DND-41 (cell line): Measurements from ENCODE around the gene SLC25A15.
A peak's percentile ranks its signal among the peaks of the same experiment; 100 is the strongest.

Source experiments
- ATAC-seq: fragments of 200-7000 bp; cut with Tn5 transposase; 3 replicates; pipeline ENCODE4 v1.9.1; 2021; ENCODE audit warnings: low read depth; ENCODE audit not compliant: insufficient read depth
- DNase-seq: peaks from one replicate; pipeline ENCODE4 v3.0.0-alpha.2; 2020
- H2AFZ ChIP-seq: 2 replicates; pipeline ENCODE4 v1.6.0; 2012; ENCODE audit warnings: low read depth, low read length
- H3K27ac ChIP-seq: 2 replicates; pipeline ENCODE4 v1.5.1; 2012; ENCODE audit warnings: low read length, inconsistent platforms
- H3K27me3 ChIP-seq: fragments of 200-600 bp; sonication (generic); 2 replicates; pipeline ENCODE4 v1.6.0; 2012; ENCODE audit warnings: low read length, mild to moderate bottlenecking, inconsistent platforms; ENCODE audit not compliant: insufficient read depth, poor library complexity
- H3K36me3 ChIP-seq: 2 replicates; pipeline ENCODE4 v1.5.1; 2012; ENCODE audit warnings: low read length, inconsistent platforms; ENCODE audit not compliant: insufficient read depth
- H3K4me1 ChIP-seq: 2 replicates; pipeline ENCODE4 v1.5.1; 2012; ENCODE audit warnings: mild to moderate bottlenecking, low read length; ENCODE audit not compliant: insufficient read depth
- H3K4me2 ChIP-seq: 2 replicates; pipeline ENCODE4 v1.6.0; 2012; ENCODE audit warnings: mild to moderate bottlenecking, moderate library complexity, low read length, inconsistent platforms; ENCODE audit not compliant: insufficient read depth
- H3K4me3 ChIP-seq, 2 experiments: fragments of 200-600 bp in 1 of 2; shearing (Covaris generic) in 1 of 2; 2 replicates each; pipeline ENCODE4 v1.5.1; 2012 to 2016; ENCODE audit warnings: inconsistent platforms in 2 of 2, low read length in 2 of 2, mild to moderate bottlenecking in 2 of 2, low read depth in 1 of 2, moderate library complexity in 1 of 2
- H3K79me2 ChIP-seq: 2 replicates; pipeline ENCODE4 v1.6.0; 2012; ENCODE audit warnings: low read length, inconsistent platforms; ENCODE audit not compliant: insufficient read depth
- H3K9ac ChIP-seq: 2 replicates; pipeline ENCODE4 v1.6.0; 2012; ENCODE audit warnings: low read depth, mild to moderate bottlenecking, inconsistent platforms, low read length, moderate library complexity
- H3K9me3 ChIP-seq: 2 replicates; pipeline ENCODE4 v1.5.1; 2012; ENCODE audit warnings: low read length, moderate library complexity, mild to moderate bottlenecking, inconsistent platforms; ENCODE audit not compliant: insufficient read depth, severe bottlenecking
- H4K20me1 ChIP-seq: 2 replicates; pipeline ENCODE4 v1.6.0; 2012; ENCODE audit warnings: low read length; ENCODE audit not compliant: insufficient read depth
- EZH2 ChIP-seq: IDR thresholded peaks from 3 replicates; pipeline ENCODE4 v1.6.1; 2012; ENCODE audit warnings: borderline replicate concordance, low read depth, mild to moderate bottlenecking, moderate library complexity, low read length, inconsistent platforms; ENCODE audit not compliant: severe bottlenecking
- TF ChIP-seq, protein P1 (sequence below): IDR thresholded peaks from 2 replicates; pipeline ENCODE4 v1.5.1; 2012; ENCODE audit warnings: borderline replicate concordance, low read length, moderate library complexity, mild to moderate bottlenecking; ENCODE audit not compliant: poor library complexity, severe bottlenecking; ENCODE audit errors: extremely low read depth

Gene SLC25A15

DNA sequence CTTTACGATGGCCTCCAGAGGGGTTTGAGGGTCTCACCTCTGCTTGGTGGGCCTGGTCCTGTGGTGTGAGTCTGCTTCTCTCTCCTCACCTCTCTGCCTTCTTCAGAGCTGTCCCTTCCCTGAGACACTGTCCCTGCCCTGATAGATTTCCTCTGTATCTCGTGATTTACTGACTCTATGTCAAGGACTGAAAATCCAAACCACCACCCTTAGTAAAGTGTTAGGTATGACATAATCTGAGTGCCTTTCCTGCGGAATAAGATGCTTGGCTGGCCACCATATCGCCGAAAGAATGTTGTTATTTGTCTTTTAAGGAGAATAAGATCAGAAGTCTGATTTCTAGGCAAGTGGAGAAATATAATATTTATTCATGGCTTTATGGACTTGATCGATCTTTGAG lies 7.2 kb downstream of the SLC25A15 start:
- DNase-seq (no peak), ATAC-seq (no peak)
- H3K4me1 ChIP-seq: peaks cover 19% of the 10 kb centered on the region
- H3K79me2 ChIP-seq: peaks cover 20% of the 10 kb centered on the region
- no peaks in the 10 kb centered on the region for H3K27me3 ChIP-seq
- no peaks in the 10 kb centered on the region for H3K9me3 ChIP-seq
- H4K20me1 ChIP-seq: no peaks in the 10 kb centered on the region
- no peak overlapping the region for H3K27ac ChIP-seq
- no peak overlapping the region for H3K9ac ChIP-seq
- TF ChIP-seq, protein P1, sequence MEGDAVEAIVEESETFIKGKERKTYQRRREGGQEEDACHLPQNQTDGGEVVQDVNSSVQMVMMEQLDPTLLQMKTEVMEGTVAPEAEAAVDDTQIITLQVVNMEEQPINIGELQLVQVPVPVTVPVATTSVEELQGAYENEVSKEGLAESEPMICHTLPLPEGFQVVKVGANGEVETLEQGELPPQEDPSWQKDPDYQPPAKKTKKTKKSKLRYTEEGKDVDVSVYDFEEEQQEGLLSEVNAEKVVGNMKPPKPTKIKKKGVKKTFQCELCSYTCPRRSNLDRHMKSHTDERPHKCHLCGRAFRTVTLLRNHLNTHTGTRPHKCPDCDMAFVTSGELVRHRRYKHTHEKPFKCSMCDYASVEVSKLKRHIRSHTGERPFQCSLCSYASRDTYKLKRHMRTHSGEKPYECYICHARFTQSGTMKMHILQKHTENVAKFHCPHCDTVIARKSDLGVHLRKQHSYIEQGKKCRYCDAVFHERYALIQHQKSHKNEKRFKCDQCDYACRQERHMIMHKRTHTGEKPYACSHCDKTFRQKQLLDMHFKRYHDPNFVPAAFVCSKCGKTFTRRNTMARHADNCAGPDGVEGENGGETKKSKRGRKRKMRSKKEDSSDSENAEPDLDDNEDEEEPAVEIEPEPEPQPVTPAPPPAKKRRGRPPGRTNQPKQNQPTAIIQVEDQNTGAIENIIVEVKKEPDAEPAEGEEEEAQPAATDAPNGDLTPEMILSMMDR: no peak
- TF ChIP-seq EZH2: no peak
- no peak overlapping the region for H2AFZ ChIP-seq
- H3K4me2 ChIP-seq: no peak overlapping the region
- peaks cover 79% of the 10 kb centered on the region for H3K36me3 ChIP-seq
- no peak overlapping the region for H3K4me3 ChIP-seq

DNA sequence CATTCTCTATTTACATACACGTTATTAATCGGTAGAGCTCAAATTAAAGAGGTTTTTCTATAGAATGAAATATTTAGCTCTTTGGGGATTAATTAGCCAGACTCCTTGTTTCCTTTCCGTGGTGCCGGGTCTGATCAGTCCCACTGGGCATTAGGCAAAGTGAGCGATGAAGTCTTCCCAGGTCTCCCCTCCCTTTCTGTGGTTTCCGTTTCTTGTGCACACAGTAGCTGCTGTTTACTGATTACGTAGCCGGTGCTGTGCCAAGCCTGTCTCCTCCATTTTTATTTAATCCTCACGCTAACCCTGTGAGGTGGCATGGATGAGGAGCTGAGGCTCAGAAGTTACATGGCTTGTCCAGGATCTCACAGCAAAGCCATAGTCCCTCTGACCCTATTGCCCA lies 9.0 kb downstream of the SLC25A15 start:
- peaks cover 19% of the 10 kb centered on the region for H3K4me1 ChIP-seq
- TF ChIP-seq EZH2: no peak
- TF ChIP-seq, protein P1: no peak
- 0 out of 4 replicates have a peak overlapping the region, but pooled peaks of 1 of the 2 experiments have one; percentile 8 for H3K4me3 ChIP-seq
- H3K9ac ChIP-seq: peak overlapping the region; percentile 27
- H3K9me3 ChIP-seq: no peaks in the 10 kb centered on the region
- DNase-seq (peak; percentile 62), ATAC-seq (peak; percentile 94)
- peaks cover 13% of the 10 kb centered on the region for H3K79me2 ChIP-seq
- peaks cover 86% of the 10 kb centered on the region for H3K36me3 ChIP-seq
- no peaks in the 10 kb centered on the region for H3K27me3 ChIP-seq
- peak overlapping the region; percentile 78 for H3K27ac ChIP-seq
- peak overlapping the region; percentile 53 for H3K4me2 ChIP-seq
- no peaks in the 10 kb centered on the region for H4K20me1 ChIP-seq
- peak overlapping the region; percentile 65 for H2AFZ ChIP-seq

DNA sequence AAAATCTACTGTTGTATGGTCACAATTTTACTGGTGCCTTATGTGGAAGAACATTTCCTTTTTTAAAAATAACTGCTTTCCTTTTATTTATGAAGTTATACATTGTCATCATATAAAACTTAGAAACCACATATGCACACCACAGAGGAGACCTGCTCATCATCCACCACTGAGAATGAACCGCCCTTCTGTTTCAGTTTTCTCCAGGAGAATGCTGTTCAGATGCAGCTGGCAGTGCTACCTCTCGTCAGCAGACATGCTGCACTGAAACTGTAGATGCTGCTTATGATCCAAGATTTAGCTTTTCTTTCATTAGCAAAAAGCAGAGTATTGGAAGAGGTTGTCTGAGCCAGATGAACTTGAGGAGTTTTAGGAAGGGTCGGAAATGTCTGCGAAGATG lies 10.1 kb downstream of the SLC25A15 start:
- no peak overlapping the region for H3K4me2 ChIP-seq
- no peaks in the 10 kb centered on the region for H3K27me3 ChIP-seq
- no peak overlapping the region for H3K9ac ChIP-seq

More for the DNA sequence above, 10.1 kb downstream of the SLC25A15 start:
- H3K9me3 ChIP-seq: no peaks in the 10 kb centered on the region
- H4K20me1 ChIP-seq: no peaks in the 10 kb centered on the region
- H2AFZ ChIP-seq: no peak overlapping the region
- H3K27ac ChIP-seq: no peak overlapping the region
- H3K4me3 ChIP-seq: no peak overlapping the region
- no peak for DNase-seq
- ATAC-seq: no peak
- peaks cover 9% of the 10 kb centered on the region for H3K79me2 ChIP-seq
- H3K4me1 ChIP-seq: peaks cover 19% of the 10 kb centered on the region
- no peak for TF ChIP-seq EZH2
- TF ChIP-seq, protein P1: no peak
- H3K36me3 ChIP-seq: peaks cover 89% of the 10 kb centered on the region
